DMS114 treated with DMSO at 0.1 percent for 48 hours (cell line): ENCODE data around the gene CNGA2.

Experiments used
- DNase-seq: peaks from one replicate; lab custom pipeline; 2025; ENCODE audit not compliant: unreplicated experiment; lab: John Stamatoyannopoulos, UW

The CNGA2 gene

GRCh38 chrX:151750511-151750910 lies 16.0 kb downstream of the CNGA2 start:
- DNase-seq, result no peak

GRCh38 chrX:151752847-151753246 lies 18.3 kb downstream of the CNGA2 start:
- no peak for DNase-seq

GRCh38 chrX:151753313-151754046 lies 18.9 kb downstream of the CNGA2 start:
- DNase-seq, result no peak

- no peak for DNase-seq
These were observed 19.5 kb downstream of the CNGA2 start for GRCh38 chrX:151754047-151754429.

GRCh38 chrX:151754641-151755215 lies 20.2 kb downstream of the CNGA2 start:
- DNase-seq, result no peak

GRCh38 chrX:151759041-151759708 lies 24.6 kb downstream of the CNGA2 start:
- no peak for DNase-seq

GRCh38 chrX:151762802-151763201 lies 28.3 kb downstream of the CNGA2 start:
- DNase-seq, result no peak

GRCh38 chrX:151763711-151764110 lies 29.2 kb downstream of the CNGA2 start:
- no peak for DNase-seq

- no peak for DNase-seq
These were observed 30.5 kb downstream of the CNGA2 start for GRCh38 chrX:151765026-151765425.

- DNase-seq, result no peak
These were observed 37.2 kb downstream of the CNGA2 start for GRCh38 chrX:151771726-151772125.

- no peak for DNase-seq
These were observed 38.9 kb downstream of the CNGA2 start for GRCh38 chrX:151773434-151773833.

- DNase-seq, result no peak
These were observed 39.9 kb downstream of the CNGA2 start for GRCh38 chrX:151774421-151774820.

- no peak for DNase-seq
These were observed 41.7 kb downstream of the CNGA2 start for GRCh38 chrX:151776181-151776731.

- no peak for DNase-seq
These were observed 42.4 kb downstream of the CNGA2 start for GRCh38 chrX:151776936-151777335.

GRCh38 chrX:151779258-151779657 lies 44.7 kb downstream of the CNGA2 start:
- DNase-seq, result no peak

- no peak for DNase-seq
These were observed 46.1 kb downstream of the CNGA2 start for GRCh38 chrX:151780621-151781020.

- DNase-seq, result no peak
These were observed 54.7 kb downstream of the CNGA2 start for GRCh38 chrX:151789179-151789800.

- DNase-seq, result no peak
These were observed 56.1 kb downstream of the CNGA2 start for GRCh38 chrX:151790481-151791160.

- no peak for DNase-seq
These were observed 57.4 kb downstream of the CNGA2 start for GRCh38 chrX:151791961-151792360.

- no peak for DNase-seq
These were observed 58.0 kb downstream of the CNGA2 start for GRCh38 chrX:151792505-151792904.

GRCh38 chrX:151793886-151794285 lies 59.3 kb downstream of the CNGA2 start:
- no peak for DNase-seq
